ENCODE results near the gene MPPED1.

The MPPED1 gene

GRCh38 chr22:43488031-43488866, 76.4 kb downstream of the MPPED1 start:
- H3K27me3 ChIP-seq (replicated peaks), result no peaks in the 10 kb centered on the region
- in situ Hi-C loops (cut with HindIII; ENCODE audit: low pct_ligation_motif_present, low sequenced_read_pairs), result no loop called here
- H3K36me3 ChIP-seq (replicated peaks), result no peaks in the 10 kb centered on the region
- no peak overlapping the region for H3K27ac ChIP-seq
- no peak overlapping the region for H3K4me3 ChIP-seq (ENCODE audit: low read depth, low read length)
- TF ChIP-seq, protein P1, sequence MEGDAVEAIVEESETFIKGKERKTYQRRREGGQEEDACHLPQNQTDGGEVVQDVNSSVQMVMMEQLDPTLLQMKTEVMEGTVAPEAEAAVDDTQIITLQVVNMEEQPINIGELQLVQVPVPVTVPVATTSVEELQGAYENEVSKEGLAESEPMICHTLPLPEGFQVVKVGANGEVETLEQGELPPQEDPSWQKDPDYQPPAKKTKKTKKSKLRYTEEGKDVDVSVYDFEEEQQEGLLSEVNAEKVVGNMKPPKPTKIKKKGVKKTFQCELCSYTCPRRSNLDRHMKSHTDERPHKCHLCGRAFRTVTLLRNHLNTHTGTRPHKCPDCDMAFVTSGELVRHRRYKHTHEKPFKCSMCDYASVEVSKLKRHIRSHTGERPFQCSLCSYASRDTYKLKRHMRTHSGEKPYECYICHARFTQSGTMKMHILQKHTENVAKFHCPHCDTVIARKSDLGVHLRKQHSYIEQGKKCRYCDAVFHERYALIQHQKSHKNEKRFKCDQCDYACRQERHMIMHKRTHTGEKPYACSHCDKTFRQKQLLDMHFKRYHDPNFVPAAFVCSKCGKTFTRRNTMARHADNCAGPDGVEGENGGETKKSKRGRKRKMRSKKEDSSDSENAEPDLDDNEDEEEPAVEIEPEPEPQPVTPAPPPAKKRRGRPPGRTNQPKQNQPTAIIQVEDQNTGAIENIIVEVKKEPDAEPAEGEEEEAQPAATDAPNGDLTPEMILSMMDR (IDR thresholded peaks at IDR 0.05; ENCODE audit: low read depth, low read length, missing control alignments), result no peak
- DNase-seq, result no peak

DNA sequence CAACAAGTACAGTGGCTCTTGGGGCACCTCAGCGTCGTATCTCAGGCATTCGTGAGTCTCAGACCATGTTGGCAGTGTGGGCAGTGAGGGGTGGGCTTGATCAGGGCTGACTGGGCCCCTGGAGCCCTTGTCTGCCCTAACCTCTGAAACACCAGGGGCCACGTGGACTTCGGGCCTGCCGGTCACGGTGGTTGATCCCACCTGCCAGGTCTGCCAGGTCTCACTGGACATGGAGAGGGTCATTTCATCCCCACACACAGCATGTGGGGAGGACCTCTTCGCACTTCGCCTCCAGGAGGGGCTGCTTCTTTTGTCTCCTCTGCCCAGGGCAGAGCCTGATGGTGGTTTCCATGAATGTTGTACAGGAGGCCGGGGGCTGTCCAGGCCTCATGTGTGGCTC, 77.1 kb downstream of the MPPED1 start:
- no peak for DNase-seq
- in situ Hi-C loops (cut with HindIII; ENCODE audit: low pct_ligation_motif_present, low sequenced_read_pairs), result no loop called here
- Histone ChIP-seq H3K4me3 (ENCODE audit: low read depth, low read length) (no peak overlapping the region), H3K36me3 (replicated peaks) (no peaks in the 10 kb centered on the region), H3K27me3 (replicated peaks) (no peaks in the 10 kb centered on the region), H3K27ac (no peak overlapping the region)
- TF ChIP-seq, protein P1 (IDR thresholded peaks at IDR 0.05; ENCODE audit: low read depth, low read length, missing control alignments), result no peak

GRCh38 chr22:43490311-43490710, 78.5 kb downstream of the MPPED1 start:
- H3K27me3 ChIP-seq (replicated peaks), result no peaks in the 10 kb centered on the region
- in situ Hi-C loops (cut with HindIII; ENCODE audit: low pct_ligation_motif_present, low sequenced_read_pairs), result no loop called here

GRCh38 chr22:43491177-43491576, 79.4 kb downstream of the MPPED1 start:
- Histone ChIP-seq H3K36me3 (replicated peaks) (no peaks in the 10 kb centered on the region), H3K27ac (no peak overlapping the region), H3K27me3 (replicated peaks) (no peaks in the 10 kb centered on the region), H3K4me3 (ENCODE audit: low read depth, low read length) (no peak overlapping the region)
- no peak for DNase-seq
- TF ChIP-seq, protein P1 (IDR thresholded peaks at IDR 0.05; ENCODE audit: low read depth, low read length, missing control alignments), result no peak
- in situ Hi-C loops (cut with HindIII; ENCODE audit: low pct_ligation_motif_present, low sequenced_read_pairs), result no loop called here

More at GRCh38 chr22:43490311-43490710, 78.5 kb downstream of the MPPED1 start:
- Histone ChIP-seq H3K27ac (no peak overlapping the region), H3K4me3 (ENCODE audit: low read depth, low read length) (no peak overlapping the region), H3K36me3 (replicated peaks) (no peaks in the 10 kb centered on the region)
- TF ChIP-seq, protein P1 (IDR thresholded peaks at IDR 0.05; ENCODE audit: low read depth, low read length, missing control alignments), result no peak
- no peak for DNase-seq

DNA sequence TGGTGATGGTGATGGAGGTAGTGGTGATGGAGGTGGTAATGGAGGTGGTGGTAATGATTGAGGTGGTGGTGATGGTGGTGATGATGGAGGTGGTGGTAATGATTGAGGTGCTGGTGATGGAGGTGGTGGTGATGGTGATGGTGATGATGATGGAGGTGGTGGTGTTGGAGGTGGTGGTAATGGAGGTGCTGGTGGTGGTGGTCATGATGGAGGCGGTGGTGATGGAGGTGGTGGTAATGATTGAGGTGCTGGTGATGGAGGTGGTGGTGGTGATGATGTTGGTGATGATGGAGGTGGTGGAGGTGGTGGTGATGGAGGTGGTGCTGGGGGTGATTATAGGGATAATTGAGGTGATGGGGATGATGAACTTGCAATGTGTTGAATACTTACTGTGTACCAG, 79.9 kb downstream of the MPPED1 start:
- no peak overlapping the region for H3K27ac ChIP-seq
- H3K4me3 ChIP-seq (ENCODE audit: low read depth, low read length), result no peak overlapping the region
- H3K36me3 ChIP-seq (replicated peaks), result no peaks in the 10 kb centered on the region
- DNase-seq, result no peak
- in situ Hi-C loops (cut with HindIII; ENCODE audit: low pct_ligation_motif_present, low sequenced_read_pairs), result no loop called here
- TF ChIP-seq, protein P1 (IDR thresholded peaks at IDR 0.05; ENCODE audit: low read depth, low read length, missing control alignments), result no peak
- no peaks in the 10 kb centered on the region for H3K27me3 ChIP-seq (replicated peaks)

Data from brain microvascular endothelial cell (primary cell).